Mesendoderm (in vitro differentiated cells): Measurements from ENCODE around the gene POLN.

ENCODE experiments used
- DNase-seq: peaks from one replicate; pipeline ENCODE4 v3.0.0; 2013
- H2AK5ac ChIP-seq: 2 replicates; pipeline ENCODE4 v1.6.1; 2013; ENCODE audit warnings: low read length, inconsistent platforms
- H2BK120ac ChIP-seq: 2 replicates; pipeline ENCODE4 v1.6.1; 2013; ENCODE audit warnings: low read depth, mild to moderate bottlenecking, low read length, moderate library complexity, mixed read lengths
- H2BK15ac ChIP-seq: replicated peaks from 2 replicates; pipeline ENCODE4 v1.6.1; 2013; ENCODE audit warnings: low read depth, mild to moderate bottlenecking, moderate library complexity
- H2BK5ac ChIP-seq: 2 replicates; pipeline ENCODE4 v1.6.1; 2013; ENCODE audit warnings: low read length, inconsistent platforms
- H3K18ac ChIP-seq: 2 replicates; pipeline ENCODE4 v1.6.1; 2013; ENCODE audit warnings: mild to moderate bottlenecking, low read length, mixed read lengths
- H3K23ac ChIP-seq: one replicate; pipeline ENCODE4 v1.6.1; 2013; ENCODE audit warnings: low read length
- H3K27ac ChIP-seq: 2 replicates; pipeline ENCODE4 v1.5.1; 2013; ENCODE audit warnings: low read depth, mild to moderate bottlenecking, inconsistent platforms, low read length, moderate library complexity
- H3K27me3 ChIP-seq: 2 replicates; pipeline ENCODE4 v1.6.1; 2013; ENCODE audit warnings: low read length, control low read depth, mild to moderate bottlenecking, inconsistent platforms; ENCODE audit not compliant: insufficient read depth, poor library complexity
- H3K36me3 ChIP-seq: 2 replicates; pipeline ENCODE4 v1.6.1; 2013; ENCODE audit warnings: low read length, inconsistent platforms; ENCODE audit not compliant: control insufficient read depth, insufficient read depth
- H3K4ac ChIP-seq: one replicate; pipeline ENCODE4 v1.6.1; 2013; ENCODE audit warnings: low read depth, mild to moderate bottlenecking, low read length, moderate library complexity
- H3K4me1 ChIP-seq: 2 replicates; pipeline ENCODE4 v1.6.1; 2013; ENCODE audit warnings: low read depth, low read length, inconsistent platforms; ENCODE audit not compliant: control insufficient read depth
- H3K4me2 ChIP-seq: 2 replicates; pipeline ENCODE4 v1.6.1; 2013; ENCODE audit warnings: low read length
- H3K4me3 ChIP-seq: 2 replicates; pipeline ENCODE4 v1.5.1; 2013; ENCODE audit warnings: mild to moderate bottlenecking, low read length
- H3K56ac ChIP-seq: one replicate; pipeline ENCODE4 v1.6.1; 2013; ENCODE audit warnings: low read length
- H3K79me1 ChIP-seq: 2 replicates; pipeline ENCODE4 v1.6.1; 2013; ENCODE audit warnings: low read length, inconsistent platforms
- H3K79me2 ChIP-seq: 2 replicates; pipeline ENCODE4 v1.6.1; 2013; ENCODE audit warnings: mild to moderate bottlenecking, low read length; ENCODE audit not compliant: control insufficient read depth, insufficient read depth
- H3K9ac ChIP-seq: 2 replicates; pipeline ENCODE4 v1.6.1; 2013; ENCODE audit warnings: low read length, inconsistent platforms
- H4K5ac ChIP-seq: one replicate; pipeline ENCODE4 v1.6.1; 2013; ENCODE audit warnings: low read length
- H4K8ac ChIP-seq: one replicate; pipeline ENCODE4 v1.6.1; 2013; ENCODE audit warnings: low read depth, mild to moderate bottlenecking, control low read depth, low read length, moderate library complexity
- WGBS: extraction: QIAGEN DNeasy Blood & Tissue Kit; methylation state at CpG from one replicate; pipeline ENCODE4 v1.1.7; 2013; ENCODE audit warnings: low lambda C conversion rate, missing lambda C conversion rate; ENCODE audit not compliant: insufficient coverage; ENCODE audit errors: extremely low coverage; 5-methylcytosine and 5-hydroxymethylcytosine counted together

POLN gene

DNA sequence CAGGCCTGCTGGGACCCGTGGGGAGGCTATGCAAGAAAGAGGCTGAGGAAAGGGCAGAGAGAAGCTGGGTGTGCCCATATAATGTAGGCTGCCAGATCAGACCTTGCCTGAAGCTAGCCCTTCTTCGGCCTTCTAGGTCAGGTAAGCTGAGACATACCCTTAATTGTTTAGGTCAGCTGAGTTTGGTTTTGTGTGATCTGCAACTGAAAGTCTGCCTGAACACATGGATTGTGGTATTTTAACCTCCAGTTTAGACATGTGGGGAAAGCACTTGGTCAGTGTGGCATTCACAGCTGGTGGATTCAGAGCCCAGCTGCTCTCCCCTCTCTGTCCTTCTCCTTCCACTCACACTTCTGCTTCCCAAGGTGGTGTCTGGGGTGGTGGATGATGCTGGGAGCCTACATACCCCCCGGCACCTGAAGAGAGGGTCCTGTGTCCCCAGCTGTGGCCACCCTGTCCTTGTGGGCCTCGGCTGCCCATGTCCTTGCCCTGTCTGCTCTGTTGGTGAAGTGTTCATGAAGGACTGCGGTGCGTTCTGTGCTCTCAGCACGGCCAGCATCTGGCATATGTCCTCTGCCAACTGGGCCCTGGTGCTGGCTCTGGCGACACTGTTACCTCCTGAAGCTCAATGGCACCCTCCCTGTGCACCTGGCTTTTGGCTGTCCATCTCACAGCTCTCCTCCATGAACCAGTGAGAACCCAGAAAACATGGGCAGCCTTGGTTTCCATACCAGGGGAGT lies 100.7 kb downstream of the POLN start:
- Histone ChIP-seq H3K4me3 (no peak overlapping the region), H3K56ac (no peak overlapping the region), H2BK5ac (no peak overlapping the region), H3K23ac (no peak overlapping the region), H3K4ac (no peak overlapping the region), H3K79me2 (no peaks in the 10 kb centered on the region), H3K4me2 (no peak overlapping the region), H4K8ac (no peak overlapping the region), H3K27ac (no peak overlapping the region), H2BK15ac (no peak overlapping the region), H3K18ac (no peak overlapping the region), H3K4me1 (no peaks in the 10 kb centered on the region), H3K27me3 (peaks cover 2% of the 10 kb centered on the region), H3K79me1 (no peaks in the 10 kb centered on the region), H4K5ac (no peak overlapping the region), H2BK120ac (no peak overlapping the region), H2AK5ac (no peak overlapping the region), H3K9ac (no peak overlapping the region), H3K36me3 (no peaks in the 10 kb centered on the region)
- WGBS = no CpG with 5 or more reads among the region's 8 CpGs
- DNase-seq = no peak

GRCh38 chr4:2138846-2139500 lies 102.9 kb downstream of the POLN start:
- Histone ChIP-seq H3K18ac (no peak overlapping the region), H2BK120ac (no peak overlapping the region), H3K23ac (no peak overlapping the region), H3K56ac (no peak overlapping the region), H4K5ac (no peak overlapping the region), H2BK15ac (no peak overlapping the region), H3K27ac (no peak overlapping the region), H4K8ac (no peak overlapping the region), H3K27me3 (no peaks in the 10 kb centered on the region), H3K79me1 (no peaks in the 10 kb centered on the region), H3K4ac (no peak overlapping the region), H3K4me1 (no peaks in the 10 kb centered on the region), H2BK5ac (no peak overlapping the region), H3K4me3 (no peak overlapping the region), H3K9ac (no peak overlapping the region), H3K4me2 (no peak overlapping the region), H2AK5ac (no peak overlapping the region), H3K79me2 (no peaks in the 10 kb centered on the region), H3K36me3 (no peaks in the 10 kb centered on the region)
- DNase-seq = no peak
- no CpG with 5 or more reads among the region's 11 CpGs for WGBS

DNA sequence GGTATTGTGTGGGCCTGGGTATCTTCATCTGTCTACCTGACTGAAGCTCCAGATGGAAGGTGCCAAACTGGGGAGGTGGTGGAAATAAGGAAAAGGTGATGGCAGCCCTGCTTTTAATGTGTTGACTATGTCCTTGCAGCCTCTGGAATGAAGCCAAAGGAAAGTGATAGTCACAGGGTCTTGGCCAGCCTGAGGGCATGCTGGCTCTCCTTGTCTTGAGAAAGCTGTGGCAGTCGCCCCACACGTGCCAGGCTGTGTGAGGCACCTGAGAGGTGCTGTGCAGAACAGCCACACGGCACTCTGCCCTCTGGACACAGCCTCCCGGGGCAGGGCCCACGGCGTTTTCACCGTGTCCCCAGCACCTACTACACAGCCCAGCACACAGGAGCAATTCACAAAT lies 105.2 kb downstream of the POLN start:
- no peak for DNase-seq
- H3K4me2 ChIP-seq = no peak overlapping the region
- H3K4ac ChIP-seq = no peak overlapping the region
- H4K5ac ChIP-seq = no peak overlapping the region
- no peak overlapping the region for H3K27ac ChIP-seq
- no peak overlapping the region for H2AK5ac ChIP-seq
- H3K4me1 ChIP-seq = no peaks in the 10 kb centered on the region
- no peak overlapping the region for H3K23ac ChIP-seq
- H3K27me3 ChIP-seq = peaks cover 2% of the 10 kb centered on the region
- H3K4me3 ChIP-seq = no peak overlapping the region
- no peaks in the 10 kb centered on the region for H3K36me3 ChIP-seq
- no peak overlapping the region for H2BK5ac ChIP-seq
- no peak overlapping the region for H3K56ac ChIP-seq
- H2BK120ac ChIP-seq = no peak overlapping the region
- H3K79me1 ChIP-seq = no peaks in the 10 kb centered on the region
- no peak overlapping the region for H3K18ac ChIP-seq
- no peak overlapping the region for H4K8ac ChIP-seq
- no peak overlapping the region for H3K9ac ChIP-seq
- WGBS = no CpG with 5 or more reads among the region's 7 CpGs
- no peaks in the 10 kb centered on the region for H3K79me2 ChIP-seq
- no peak overlapping the region for H2BK15ac ChIP-seq

GRCh38 chr4:2135083-2135482 lies 106.8 kb downstream of the POLN start:
- no peak overlapping the region for H3K56ac ChIP-seq
- no CpG with 5 or more reads among the region's 8 CpGs for WGBS
- no peaks in the 10 kb centered on the region for H3K4me1 ChIP-seq
- H3K27ac ChIP-seq = no peak overlapping the region
- no peak overlapping the region for H2BK120ac ChIP-seq
- no peaks in the 10 kb centered on the region for H3K79me2 ChIP-seq
- H3K36me3 ChIP-seq = no peaks in the 10 kb centered on the region
- H4K5ac ChIP-seq = no peak overlapping the region
- H3K27me3 ChIP-seq = peaks cover 2% of the 10 kb centered on the region
- no peak overlapping the region for H3K4ac ChIP-seq
- DNase-seq = no peak
- H3K23ac ChIP-seq = no peak overlapping the region
- no peak overlapping the region for H2BK15ac ChIP-seq
- no peak overlapping the region for H3K4me2 ChIP-seq
- H4K8ac ChIP-seq = no peak overlapping the region
- H2BK5ac ChIP-seq = no peak overlapping the region
- H3K18ac ChIP-seq = no peak overlapping the region
- H3K79me1 ChIP-seq = no peaks in the 10 kb centered on the region
- no peak overlapping the region for H3K9ac ChIP-seq
- no peak overlapping the region for H3K4me3 ChIP-seq
- H2AK5ac ChIP-seq = no peak overlapping the region

DNA sequence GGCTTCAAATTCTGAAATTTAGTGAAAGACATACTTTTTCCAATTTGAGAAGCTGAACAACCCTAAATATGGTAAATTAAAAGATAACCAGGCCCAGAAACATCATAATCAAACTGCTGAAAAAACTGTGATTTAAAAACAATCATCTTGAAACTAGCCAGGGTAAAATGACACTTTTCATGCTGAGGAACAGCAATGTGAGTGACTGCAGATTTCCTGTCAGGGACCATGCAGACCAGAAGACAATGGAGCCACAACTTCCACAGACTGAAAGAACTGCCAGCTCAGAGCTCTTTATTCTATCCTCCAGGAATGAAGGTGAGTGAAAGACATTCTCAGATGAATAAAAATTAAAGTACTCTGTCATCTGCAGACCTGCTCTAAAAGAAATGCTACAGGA lies 109.5 kb downstream of the POLN start:
- H3K9ac ChIP-seq = no peak overlapping the region
- H4K5ac ChIP-seq = no peak overlapping the region
- no peak overlapping the region for H2AK5ac ChIP-seq
- no peaks in the 10 kb centered on the region for H3K4me1 ChIP-seq
- no peaks in the 10 kb centered on the region for H3K79me1 ChIP-seq
- H3K56ac ChIP-seq = no peak overlapping the region
- H4K8ac ChIP-seq = no peak overlapping the region
- H3K23ac ChIP-seq = no peak overlapping the region
- no peak overlapping the region for H3K4ac ChIP-seq
- H3K27me3 ChIP-seq = peaks cover 2% of the 10 kb centered on the region
- H3K4me2 ChIP-seq = no peak overlapping the region
- H3K27ac ChIP-seq = no peak overlapping the region
- H3K79me2 ChIP-seq = no peaks in the 10 kb centered on the region
- H3K4me3 ChIP-seq = no peak overlapping the region
- no peak overlapping the region for H2BK120ac ChIP-seq
- no peaks in the 10 kb centered on the region for H3K36me3 ChIP-seq
- H2BK5ac ChIP-seq = no peak overlapping the region
- no peak overlapping the region for H2BK15ac ChIP-seq
- no peak for DNase-seq
- no peak overlapping the region for H3K18ac ChIP-seq
